GM13977 (cell line): ENCODE data around the gene DNAJC1.

Experiments used
- DNase-seq: peaks from one replicate; pipeline ENCODE4 v3.0.0; 2012; ENCODE audit warnings: low spot score
- CTCF ChIP-seq: IDR thresholded peaks from 2 replicates; pipeline ENCODE4 v1.5.1; 2012; ENCODE audit warnings: mild to moderate bottlenecking, control low read depth; ENCODE audit not compliant: insufficient read depth; ENCODE audit errors: extremely low read depth, missing control alignments
- in situ Hi-C: fragments of 300-500 bp; cut with MboI; formaldehyde crosslinking; loops from one replicate; pipeline ENCODE4 v1.12.0; 2022; ENCODE audit warnings: low sequenced_read_pairs, low pct_unique_long_range_greater_than_20kb, mixed read lengths, inconsistent platforms; ENCODE audit not compliant: unreplicated experiment

The DNAJC1 gene

GRCh38 chr10:21769041-21769440 is 234.5 kb downstream of the DNAJC1 start:
- in situ Hi-C loops, result no loop called here
- no peak for DNase-seq
- TF ChIP-seq CTCF, result no peak

- in situ Hi-C loops, result no loop called here
- DNase-seq, result no peak
- TF ChIP-seq CTCF, result no peak
Observed at GRCh38 chr10:21764466-21765189, 238.9 kb downstream of the DNAJC1 start.

GRCh38 chr10:21760332-21760731 is 243.2 kb downstream of the DNAJC1 start:
- DNase-seq, result no peak
- in situ Hi-C loops, result no loop called here
- no peak for TF ChIP-seq CTCF

GRCh38 chr10:21759232-21759631 is 244.3 kb downstream of the DNAJC1 start:
- in situ Hi-C loops, result no loop called here
- DNase-seq, result no peak
- no peak for TF ChIP-seq CTCF

- DNase-seq, result no peak
- in situ Hi-C loops, result no loop called here
- no peak for TF ChIP-seq CTCF
Observed at GRCh38 chr10:21758696-21759095, 244.8 kb downstream of the DNAJC1 start.

GRCh38 chr10:21758239-21758638 is 245.3 kb downstream of the DNAJC1 start:
- no peak for DNase-seq
- TF ChIP-seq CTCF, result no peak
- in situ Hi-C loops, result no loop called here
